Measurements from ENCODE around the gene LHFPL4. TPM values are rescaled to one million over a fixed set of nuclear protein-coding genes. Genes with fewer than 3 reads are reported as not detected.

Gene LHFPL4
- polyA plus RNA-seq, 4 donors = 0.03 to 0.13 (median 0.03) TPM; not detected in 1

- DNase-seq (ENCODE audit: low read depth in 4 of 4, low spot score in 2 of 4) = no peak
Observed at GRCh38 chr3:9480265-9480664, 73.4 kb downstream of the LHFPL4 start.

DNA sequence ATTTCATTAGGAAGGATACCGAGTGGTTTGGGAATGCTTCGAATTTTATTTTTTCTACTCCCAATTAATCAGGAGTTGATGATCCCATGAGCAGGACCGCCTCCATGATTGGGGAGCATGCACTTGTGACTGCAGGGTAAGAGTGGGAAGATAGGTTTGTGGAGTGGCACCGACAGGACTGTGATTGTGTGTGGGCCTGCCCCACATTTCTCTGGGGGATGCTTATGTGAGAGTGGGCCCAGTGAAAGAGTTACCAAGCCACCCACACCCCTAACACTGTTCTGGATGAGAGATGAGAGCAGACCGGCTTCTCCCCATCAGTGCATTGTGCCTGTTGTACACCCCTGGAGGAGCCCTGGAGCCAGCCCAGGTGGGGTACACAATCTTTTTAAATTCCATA, 76.7 kb downstream of the LHFPL4 start:
- DNase-seq (ENCODE audit: low read depth in 4 of 4, low spot score in 2 of 4) = no peak

DNA sequence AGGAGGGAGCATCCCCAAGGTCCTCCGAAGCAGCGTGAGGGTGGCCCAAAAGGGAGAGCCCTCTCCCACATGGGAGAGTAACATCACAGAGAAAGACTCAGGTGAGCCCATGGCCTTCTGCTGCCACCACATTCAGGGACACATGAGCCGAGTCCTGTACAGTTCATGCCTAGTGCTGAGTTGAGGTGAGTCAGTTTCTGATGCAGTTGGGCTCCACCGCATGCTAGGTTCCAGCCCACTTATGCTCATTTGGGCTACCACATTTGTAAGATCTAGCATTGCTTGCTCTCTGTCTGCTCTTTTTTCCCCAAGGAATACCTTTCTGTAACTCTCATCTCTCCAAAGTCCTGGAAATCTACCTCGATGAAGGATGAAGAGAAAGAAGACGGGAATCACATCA, 79.1 kb downstream of the LHFPL4 start:
- no peak for DNase-seq (ENCODE audit: low read depth in 4 of 4, low spot score in 2 of 4)

DNA sequence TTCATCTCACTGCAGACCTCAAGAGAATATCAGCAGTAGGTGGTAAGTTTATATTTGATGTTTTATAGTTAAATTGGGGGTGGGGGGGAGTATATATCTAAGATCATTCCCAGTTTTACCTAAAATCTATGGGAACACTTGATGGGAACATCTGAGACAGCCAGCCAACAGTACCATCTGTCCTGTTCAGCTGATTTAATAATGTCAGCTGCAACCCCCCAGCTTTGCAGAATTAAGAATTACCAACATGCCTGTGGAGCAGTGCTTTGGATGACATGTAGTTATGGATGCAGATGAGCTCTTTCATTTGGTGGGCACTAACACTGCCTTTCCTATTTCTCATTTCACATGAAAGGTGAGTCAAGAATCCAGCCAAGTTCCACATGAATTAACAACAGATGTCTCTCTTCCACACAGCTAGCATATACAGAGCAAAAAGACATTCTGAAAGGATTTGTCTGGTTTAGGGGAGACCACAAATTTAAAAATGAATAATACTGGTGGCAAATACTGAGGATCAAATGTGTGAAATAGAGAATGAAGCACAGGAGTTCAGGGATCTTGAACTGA, 80.0 kb downstream of the LHFPL4 start:
- no peak for DNase-seq (ENCODE audit: low read depth in 4 of 4, low spot score in 2 of 4)

GRCh38 chr3:9469986-9470385, 83.6 kb downstream of the LHFPL4 start:
- no peak for DNase-seq (ENCODE audit: low read depth in 4 of 4, low spot score in 2 of 4)

DNA sequence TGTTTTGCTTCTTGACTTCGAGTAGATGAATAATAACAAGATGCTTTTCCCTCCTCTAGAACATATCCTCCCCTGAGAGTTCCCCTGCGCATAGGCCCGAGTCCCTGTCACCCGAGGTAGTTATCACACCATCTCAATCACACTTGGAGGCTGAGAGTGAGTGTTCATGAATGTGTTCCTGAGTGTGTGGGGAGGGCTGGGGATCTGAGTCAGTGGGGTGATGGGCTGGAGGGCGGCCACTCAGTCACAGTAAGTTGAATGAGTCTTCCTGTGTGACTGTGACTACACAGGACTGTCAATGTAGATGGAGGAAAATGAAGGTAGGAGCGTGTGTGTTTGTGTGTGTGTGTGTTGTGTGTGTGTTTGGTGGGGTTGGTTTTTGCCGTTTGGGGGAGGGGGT, 85.2 kb downstream of the LHFPL4 start:
- no peak for DNase-seq (ENCODE audit: low read depth in 4 of 4, low spot score in 2 of 4)

DNA sequence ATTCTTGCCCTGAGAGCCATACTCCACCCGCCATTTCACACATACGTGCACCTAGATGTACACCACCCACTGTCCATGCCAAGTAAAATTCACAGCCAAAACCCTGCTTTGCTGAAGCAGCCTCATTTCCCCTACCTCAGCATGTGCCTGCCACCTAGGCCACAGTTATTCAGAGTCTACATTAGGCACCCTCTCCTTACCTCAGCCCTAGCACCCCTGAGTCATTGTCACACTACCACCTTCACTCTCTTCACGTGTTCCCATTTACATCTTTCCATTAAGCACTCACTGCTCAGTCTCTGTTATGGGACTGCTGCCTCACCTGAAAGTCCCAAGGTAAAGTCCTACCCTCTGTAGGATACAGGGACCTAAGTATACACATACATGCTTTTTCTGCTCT, 86.2 kb downstream of the LHFPL4 start:
- no peak for DNase-seq (ENCODE audit: low read depth in 4 of 4, low spot score in 2 of 4)

DNA sequence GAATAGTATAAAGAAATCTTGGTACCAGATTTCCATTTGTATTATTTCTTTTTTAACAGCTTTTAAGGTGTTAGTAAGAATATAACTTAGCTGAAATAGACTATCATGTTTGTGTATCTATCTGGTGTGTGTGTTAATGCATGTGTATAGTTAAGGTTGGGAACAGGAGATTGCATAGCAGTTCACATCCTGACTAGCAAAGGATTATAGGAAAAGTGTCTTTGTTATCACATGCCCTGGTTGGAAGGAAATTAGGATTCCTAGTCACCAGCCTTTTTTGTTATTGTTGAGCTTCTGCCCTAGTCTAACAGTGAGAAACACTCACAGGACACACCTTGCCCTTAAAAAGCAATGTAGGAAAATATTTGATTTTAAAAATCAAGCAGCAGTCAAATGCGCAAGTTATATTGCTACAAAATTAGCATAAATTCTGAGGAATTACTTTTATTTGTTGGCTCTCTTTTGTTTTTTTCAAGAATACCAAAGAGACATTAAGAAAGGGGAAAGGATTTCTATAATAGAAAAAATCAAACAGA, 98.0 kb downstream of the LHFPL4 start:
- no peak for DNase-seq (ENCODE audit: low read depth in 4 of 4, low spot score in 2 of 4)

GRCh38 chr3:9452417-9452816, 101.2 kb downstream of the LHFPL4 start:
- DNase-seq (ENCODE audit: low read depth in 4 of 4, low spot score in 2 of 4) = no peak

DNA sequence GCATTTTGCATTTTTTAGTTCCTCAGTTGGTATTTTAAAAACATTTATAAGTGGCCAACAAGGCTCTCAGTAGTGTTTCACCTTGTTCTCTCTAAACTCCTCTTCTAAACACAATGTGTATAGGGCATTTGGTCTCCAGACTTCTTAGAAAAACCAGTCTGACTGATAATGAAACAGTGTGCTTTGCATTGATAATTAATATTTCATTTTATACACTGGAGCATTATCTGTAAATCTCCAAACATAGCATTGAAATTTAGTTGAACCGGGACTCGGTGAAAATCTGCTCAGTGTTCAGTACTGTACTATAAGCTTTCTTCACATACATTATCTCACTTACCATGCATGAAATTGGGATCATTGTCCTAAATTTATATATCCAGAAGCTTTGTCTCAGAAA, 102.6 kb downstream of the LHFPL4 start:
- DNase-seq (ENCODE audit: low read depth in 4 of 4, low spot score in 2 of 4) = no peak

DNA sequence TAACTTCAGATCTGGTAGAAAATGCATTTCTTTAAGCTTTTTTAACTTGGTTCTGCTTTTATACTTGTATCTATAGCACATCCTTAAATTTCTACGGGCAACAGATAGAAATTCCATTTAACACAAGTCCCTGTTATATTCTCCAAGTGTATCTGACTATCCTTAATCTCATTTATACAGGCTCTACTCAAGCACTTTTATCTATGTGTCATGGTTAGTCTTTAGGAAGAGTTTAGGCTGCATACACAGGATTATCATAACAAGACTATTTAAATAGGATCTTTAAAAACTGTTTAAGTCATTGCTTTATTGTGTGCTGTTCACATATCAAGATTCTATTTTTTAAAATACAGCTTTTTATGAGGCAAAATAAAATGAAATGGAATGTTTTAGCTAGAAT, 103.5 kb downstream of the LHFPL4 start:
- no peak for DNase-seq (ENCODE audit: low read depth in 4 of 4, low spot score in 2 of 4)

DNA sequence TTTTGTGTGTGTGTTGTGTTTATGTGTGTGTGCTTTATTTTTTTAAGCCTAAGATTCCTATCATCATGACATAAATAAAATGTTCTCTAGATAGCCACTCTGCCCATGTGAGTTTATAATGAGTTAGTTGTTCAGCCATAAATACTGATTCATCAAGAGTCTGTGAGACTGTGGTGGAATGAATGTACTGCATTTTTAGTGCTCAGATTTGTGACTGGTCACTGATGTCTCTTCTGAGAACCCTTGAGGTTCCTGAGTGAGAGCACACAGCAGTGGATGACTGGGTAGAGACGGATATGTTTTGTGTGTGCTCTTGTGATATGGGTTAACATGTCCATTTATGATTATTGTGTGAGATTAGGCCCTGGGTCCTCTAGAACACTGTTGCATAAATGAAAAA, 105.0 kb downstream of the LHFPL4 start:
- DNase-seq (ENCODE audit: low read depth in 4 of 4, low spot score in 2 of 4) = no peak

Other genes starting within 250 kb of the LHFPL4 start
- gene THUMPD3, start 190.8 kb downstream of the LHFPL4 start, polyA plus RNA-seq (ENCODE audit: insufficient read length in 4 of 4) = 10 to 100 TPM; 50.0 to 67.4 (median 59.9) TPM
- gene SETD5, start 156.2 kb downstream of the LHFPL4 start, polyA plus RNA-seq (ENCODE audit: insufficient read length in 4 of 4) = 100 to 1,000 TPM in 2 of 4 donors, 10 to 100 TPM in 2; 83.0 to 166 (median 129) TPM
- 10 to 100 TPM; 32.4 to 36.4 (median 34.4) TPM for gene MTMR14, start 95.7 kb upstream of the LHFPL4 start, polyA plus RNA-seq (ENCODE audit: insufficient read length in 4 of 4)
- under 1 TPM in 2 of 4 donors, not detected in 2; 0.14 to 0.30 TPM for gene CPNE9, start 150.0 kb upstream of the LHFPL4 start, polyA plus RNA-seq (ENCODE audit: insufficient read length in 4 of 4)
- 10 to 100 TPM; 17.9 to 23.9 (median 20.9) TPM for gene BRPF1, start 177.9 kb upstream of the LHFPL4 start, polyA plus RNA-seq (ENCODE audit: insufficient read length in 4 of 4)
- 10 to 100 TPM; 47.5 to 82.6 (median 57.0) TPM for gene OGG1, start 196.1 kb upstream of the LHFPL4 start, polyA plus RNA-seq (ENCODE audit: insufficient read length in 4 of 4)
- 10 to 100 TPM; 16.3 to 22.7 (median 21.7) TPM for gene CAMK1, start 216.1 kb upstream of the LHFPL4 start, polyA plus RNA-seq (ENCODE audit: insufficient read length in 4 of 4)
- gene TADA3, start 238.7 kb upstream of the LHFPL4 start, polyA plus RNA-seq (ENCODE audit: insufficient read length in 4 of 4) = 10 to 100 TPM; 58.7 to 85.3 (median 72.3) TPM
- gene ARPC4, start 239.3 kb upstream of the LHFPL4 start, polyA plus RNA-seq (ENCODE audit: insufficient read length in 4 of 4) = 100 to 1,000 TPM; 113 to 161 (median 142) TPM

Measured in left renal cortex interstitium (tissue), 4 donors.